B cell (primary cell): ENCODE results near the gene FGF21. TPM values are rescaled to one million over a fixed set of nuclear protein-coding genes. Genes with fewer than 3 reads are reported as not detected.

ENCODE experiments used
- ATAC-seq: fragments of 200-7000 bp; cut with Tn5 transposase; one replicate; pipeline ENCODE4 v1.10.0; 2021; ENCODE audit warnings: low read depth, mild to moderate bottlenecking, moderate number of reproducible peaks, moderate library complexity
- CTCF ChIA-PET: fragments of 350-600 bp; sonication (Branson Sonifier 250); formaldehyde crosslinking; loops from one replicate; lab custom pipeline; 2021; ENCODE audit warnings: antibody characterized with exemption, inconsistent platforms; lab: Charles Lee
- POLR2A ChIA-PET: fragments of 350-600 bp; sonication (Branson Sonifier 250); formaldehyde crosslinking; loops from one replicate; lab custom pipeline; 2021; ENCODE audit warnings: antibody characterized with exemption; lab: Charles Lee
- DNase-seq: peaks from one replicate; pipeline ENCODE4 v3.0.0; 2013
- H2AFZ ChIP-seq: 2 replicates; pipeline ENCODE4 v1.6.1; 2012; ENCODE audit warnings: mild to moderate bottlenecking, low read depth, low read length; ENCODE audit not compliant: insufficient read depth, poor library complexity, severe bottlenecking
- H3K27ac ChIP-seq, 2 donors: 1 replicate in 1 of 2; 2 replicates in 1 of 2; pipeline ENCODE4 v1.5.1; 2012 to 2013; ENCODE audit warnings: low read length in 2 of 2, mild to moderate bottlenecking in 2 of 2, moderate library complexity in 1 of 2
- H3K27me3 ChIP-seq, 4 experiments: fragments of 200-600 bp in 1 of 4; sonication (generic) in 1 of 4; replicated peaks in 1 of 4; 1 replicate in 2 of 4; 2 replicates in 2 of 4; pipeline versions ENCODE4 v1.6.1 to v1.7.0; 2013 to 2016; ENCODE audit warnings: low read length in 3 of 4, mild to moderate bottlenecking in 2 of 4, mixed read lengths in 1 of 4, moderate library complexity in 1 of 4; ENCODE audit not compliant: insufficient read depth in 4 of 4, control insufficient read depth in 3 of 4; ENCODE audit errors: control extremely low read depth in 1 of 4
- H3K36me3 ChIP-seq, 2 experiments: replicated peaks in 1 of 2; 1 replicate in 1 of 2; 2 replicates in 1 of 2; pipeline versions ENCODE4 v1.6.1 to v1.7.1; 2013; ENCODE audit warnings: low read length in 1 of 2; ENCODE audit not compliant: insufficient read depth in 2 of 2, control insufficient read depth in 1 of 2; ENCODE audit errors: control extremely low read depth in 1 of 2, extremely low read depth in 1 of 2
- H3K4me1 ChIP-seq, 2 donors: fragments of 200-600 bp in 1 of 2; sonication (generic) in 1 of 2; 1 replicate in 1 of 2; 2 replicates in 1 of 2; pipeline versions ENCODE4 v1.5.1 to v1.6.1; 2013 to 2017; ENCODE audit warnings: low read length in 2 of 2; ENCODE audit not compliant: control insufficient read depth in 2 of 2, insufficient read depth in 2 of 2
- H3K4me2 ChIP-seq: replicated peaks from 2 replicates; pipeline ENCODE3; 2012; ENCODE audit warnings: mild to moderate bottlenecking, low read depth, low read length; ENCODE audit not compliant: poor library complexity, severe bottlenecking
- H3K4me3 ChIP-seq, 5 experiments: fragments of 200-600 bp in 1 of 5; sonication (generic) in 1 of 5; 1 replicate in 3 of 5; 2 replicates in 2 of 5; pipeline versions ENCODE4 v1.5.1 to v1.7.0; 2011 to 2016; ENCODE audit warnings: low read length in 4 of 5, mild to moderate bottlenecking in 4 of 5, low read depth in 2 of 5, control low read depth in 1 of 5, moderate library complexity in 1 of 5; ENCODE audit not compliant: insufficient read depth in 1 of 5; ENCODE audit errors: control extremely low read depth in 1 of 5, extremely low read depth in 1 of 5
- H3K79me2 ChIP-seq: fragments of 200-600 bp; sonication (generic); one replicate; pipeline ENCODE4 v1.6.0; 2016; ENCODE audit warnings: low read length; ENCODE audit not compliant: control insufficient read depth, insufficient read depth
- H3K9ac ChIP-seq: fragments of 200-600 bp; sonication (generic); 2 replicates; pipeline ENCODE4 v1.6.1; 2017; ENCODE audit warnings: mild to moderate bottlenecking, low read length, moderate library complexity
- H3K9me3 ChIP-seq, 3 donors: one replicate each; pipeline versions ENCODE4 v1.6.1 to v1.7.1; 2013; ENCODE audit warnings: low read length in 2 of 3; ENCODE audit not compliant: control insufficient read depth in 2 of 3, insufficient read depth in 1 of 3; ENCODE audit errors: control extremely low read depth in 1 of 3
- H4K20me1 ChIP-seq: 2 replicates; pipeline ENCODE4 v1.6.0; 2012; ENCODE audit warnings: mild to moderate bottlenecking, low read length; ENCODE audit not compliant: insufficient read depth, control insufficient read depth, poor library complexity, severe bottlenecking
- H3K27ac Mint-ChIP-seq: one replicate; pipeline ENCODE4 v1.8.0; 2021; ENCODE audit warnings: mixed read lengths
- H3K27me3 Mint-ChIP-seq: one replicate; pipeline ENCODE4 v1.8.0; 2021; ENCODE audit warnings: mixed read lengths
- H3K4me1 Mint-ChIP-seq: one replicate; pipeline ENCODE4 v1.8.0; 2021; ENCODE audit warnings: mixed read lengths
- H3K4me3 Mint-ChIP-seq: one replicate; pipeline ENCODE4 v1.8.0; 2021; ENCODE audit warnings: mixed read lengths
- H3K9me3 Mint-ChIP-seq: one replicate; pipeline ENCODE4 v1.8.0; 2022; ENCODE audit warnings: mixed read lengths; ENCODE audit not compliant: insufficient read depth
- EZH2 ChIP-seq: IDR thresholded peaks from 2 replicates; pipeline ENCODE4 v1.6.1; 2012; ENCODE audit warnings: borderline replicate concordance, low read depth, mild to moderate bottlenecking, moderate library complexity, low read length; ENCODE audit not compliant: insufficient read depth, poor library complexity, severe bottlenecking
- WGBS: methylation state at CpG from one replicate; pipeline ENCODE4 v1.1.5; 2013; ENCODE audit warnings: missing lambda C conversion rate; ENCODE audit not compliant: insufficient coverage; 5-methylcytosine and 5-hydroxymethylcytosine counted together
- intact Hi-C: fragments of 100-400 bp; cut with micrococcal nuclease; formaldehyde crosslinking; loops from one replicate; pipeline ENCODE4 v1.10.0; 2022
- polyA plus RNA-seq: library from polyadenylated mRNA; depleted of rRNA; stranded (reverse); fragments of >200 nt; gene quantifications from 2 replicates; pipeline ENCODE4 v1.2.3, GENCODE V29; 2012
- total RNA-seq, 2 donors: library from RNA; stranded (reverse); fragments of 120-200 nt in 1 of 2; gene quantifications; 1 replicate in 1 of 2; 2 replicates in 1 of 2; pipeline versions ENCODE4 v1.2.3 to v1.2.4, GENCODE V29; 2013 to 2022
- TF ChIP-seq, protein P1 (sequence below): fragments of 200-600 bp; IDR thresholded peaks from one replicate; pipeline ENCODE4 v1.8.0; 2022; ENCODE audit warnings: antibody characterized with exemption, mild to moderate bottlenecking

Gene FGF21
- total and polyA plus RNA-seq, 2 donors (not counting 1 experiment from before 2014, with no cell fraction given): not detected

DNA sequence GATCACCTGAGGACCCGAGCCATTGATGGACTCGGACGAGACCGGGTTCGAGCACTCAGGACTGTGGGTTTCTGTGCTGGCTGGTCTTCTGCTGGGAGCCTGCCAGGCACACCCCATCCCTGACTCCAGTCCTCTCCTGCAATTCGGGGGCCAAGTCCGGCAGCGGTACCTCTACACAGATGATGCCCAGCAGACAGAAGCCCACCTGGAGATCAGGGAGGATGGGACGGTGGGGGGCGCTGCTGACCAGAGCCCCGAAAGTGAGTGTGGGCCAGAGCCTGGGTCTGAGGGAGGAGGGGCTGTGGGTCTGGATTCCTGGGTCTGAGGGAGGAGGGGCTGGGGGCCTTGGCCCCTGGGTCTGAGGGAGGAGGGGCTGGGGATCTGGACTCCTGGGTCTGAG is 888 bp downstream of the FGF21 start:
- Histone ChIP-seq H3K27me3 (peaks cover 0 to 53% (median 22%) of the 10 kb centered on the region in 4 experiments), H3K27ac (no peak overlapping the region), H3K4me2 (no peak overlapping the region), H3K36me3 (no peaks in the 10 kb centered on the region), H3K4me1 (peaks cover 15 to 16% of the 10 kb centered on the region in 2 donors), H3K79me2 (no peaks in the 10 kb centered on the region), H3K9me3 (peaks cover 0 to 6% (median 0%) of the 10 kb centered on the region in 3 donors), H3K4me3 (no peak overlapping the region), H3K9ac (no peak overlapping the region), H4K20me1 (no peaks in the 10 kb centered on the region), H2AFZ (no peak overlapping the region)
- no peak for TF ChIP-seq EZH2
- TF ChIP-seq, protein P1, sequence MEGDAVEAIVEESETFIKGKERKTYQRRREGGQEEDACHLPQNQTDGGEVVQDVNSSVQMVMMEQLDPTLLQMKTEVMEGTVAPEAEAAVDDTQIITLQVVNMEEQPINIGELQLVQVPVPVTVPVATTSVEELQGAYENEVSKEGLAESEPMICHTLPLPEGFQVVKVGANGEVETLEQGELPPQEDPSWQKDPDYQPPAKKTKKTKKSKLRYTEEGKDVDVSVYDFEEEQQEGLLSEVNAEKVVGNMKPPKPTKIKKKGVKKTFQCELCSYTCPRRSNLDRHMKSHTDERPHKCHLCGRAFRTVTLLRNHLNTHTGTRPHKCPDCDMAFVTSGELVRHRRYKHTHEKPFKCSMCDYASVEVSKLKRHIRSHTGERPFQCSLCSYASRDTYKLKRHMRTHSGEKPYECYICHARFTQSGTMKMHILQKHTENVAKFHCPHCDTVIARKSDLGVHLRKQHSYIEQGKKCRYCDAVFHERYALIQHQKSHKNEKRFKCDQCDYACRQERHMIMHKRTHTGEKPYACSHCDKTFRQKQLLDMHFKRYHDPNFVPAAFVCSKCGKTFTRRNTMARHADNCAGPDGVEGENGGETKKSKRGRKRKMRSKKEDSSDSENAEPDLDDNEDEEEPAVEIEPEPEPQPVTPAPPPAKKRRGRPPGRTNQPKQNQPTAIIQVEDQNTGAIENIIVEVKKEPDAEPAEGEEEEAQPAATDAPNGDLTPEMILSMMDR: no peak
- ChIA-PET POLR2A (no interaction called here), CTCF (no interaction called here)
- Mint-ChIP-seq H3K27ac (no peak overlapping the region), H3K4me1 (peaks cover 12% of the 10 kb centered on the region), H3K4me3 (no peak overlapping the region), H3K9me3 (no peaks in the 10 kb centered on the region), H3K27me3 (peaks cover 37% of the 10 kb centered on the region)
- no peak for DNase-seq
- no peak for ATAC-seq
- 90% methylated on average over 11 of the region's 11 CpGs for WGBS
- intact Hi-C loops: no loop called here

DNA sequence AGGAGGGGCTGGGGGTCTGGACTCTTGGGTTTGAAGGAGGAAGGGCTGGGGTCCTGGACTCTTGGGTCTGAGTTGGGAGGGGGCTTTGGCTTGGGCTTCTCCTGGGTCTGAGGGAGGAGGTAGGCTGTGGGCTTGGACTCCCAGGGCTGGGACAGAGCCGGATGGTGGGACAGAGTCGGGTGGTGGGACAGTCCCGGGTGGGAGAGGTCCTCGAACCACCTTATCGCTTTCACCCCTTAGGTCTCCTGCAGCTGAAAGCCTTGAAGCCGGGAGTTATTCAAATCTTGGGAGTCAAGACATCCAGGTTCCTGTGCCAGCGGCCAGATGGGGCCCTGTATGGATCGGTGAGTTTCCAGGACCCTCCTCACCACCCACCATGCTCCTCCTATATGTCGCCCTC is 1.4 kb downstream of the FGF21 start:
- Mint-ChIP-seq H3K27ac (no peak overlapping the region), H3K27me3 (peaks cover 38% of the 10 kb centered on the region), H3K4me1 (peaks cover 10% of the 10 kb centered on the region), H3K9me3 (no peaks in the 10 kb centered on the region), H3K4me3 (no peak overlapping the region)
- no peaks in the 10 kb centered on the region for H4K20me1 ChIP-seq
- H3K4me1 ChIP-seq: peaks cover 15 to 16% of the 10 kb centered on the region in 2 donors
- H3K36me3 ChIP-seq: no peaks in the 10 kb centered on the region
- no peak overlapping the region for H3K27ac ChIP-seq
- H3K27me3 ChIP-seq: peaks cover 0 to 51% (median 20%) of the 10 kb centered on the region in 4 experiments
- H3K9me3 ChIP-seq: peaks cover 0 to 6% (median 0%) of the 10 kb centered on the region in 3 donors
- H3K9ac ChIP-seq: no peak overlapping the region
- H2AFZ ChIP-seq: no peak overlapping the region
- DNase-seq (no peak), ATAC-seq (no peak)
- no peaks in the 10 kb centered on the region for H3K79me2 ChIP-seq
- intact Hi-C loops: no loop called here
- no peak overlapping the region for H3K4me3 ChIP-seq
- ChIA-PET CTCF (no interaction called here), POLR2A (no interaction called here)
- WGBS: 82% methylated on average over 9 of the region's 9 CpGs
- TF ChIP-seq, protein P1: no peak
- TF ChIP-seq EZH2: no peak
- no peak overlapping the region for H3K4me2 ChIP-seq
